ENCODE measurements around the gene TREML1.
A peak's percentile ranks its signal among the peaks of the same experiment; 100 is the strongest.
"Not testable (repeated sequence)": the region's sequence is repeated elsewhere in the genome, so short reads cannot be mapped to it uniquely, and the experiment has no call there.

TREML1 gene

GRCh38 chr6:41153992-41154625 lies at the start of gene TREML1:
TSS of gene TREML1 (minus strand) at chr6:41154347. CDS start at chr6:41154288, 59 bp downstream.
- no peak for DNase-seq

GRCh38 chr6:41201764-41202173 lies 47.6 kb upstream of the TREML1 start:
- DNase-seq: no peak

- peak in 1 of 2 donors; percentile 25 for DNase-seq
Measured at GRCh38 chr6:41200901-41201763, 47.0 kb upstream of the TREML1 start, which contains the start of gene TREML2. TSS of gene TREML2 (minus strand) at chr6:41201149. CDS start at chr6:41201008, 141 bp downstream.

- DNase-seq: peak; percentile 36 to 40
Measured at GRCh38 chr6:41200296-41200900, 46.3 kb upstream of the TREML1 start.

GRCh38 chr6:41199552-41200246 lies 45.6 kb upstream of the TREML1 start:
- DNase-seq: no peak

GRCh38 chr6:41197234-41197633 lies 43.1 kb upstream of the TREML1 start:
- no peak for DNase-seq

- no peak for DNase-seq
Measured at GRCh38 chr6:41194386-41194785, 40.2 kb upstream of the TREML1 start.

GRCh38 chr6:41193884-41194283 lies 39.7 kb upstream of the TREML1 start:
- DNase-seq: no peak

GRCh38 chr6:41193171-41193734 lies 39.1 kb upstream of the TREML1 start:
- no peak for DNase-seq

- DNase-seq: peak; percentile 39 to 57
Measured at GRCh38 chr6:41191569-41191968, 37.4 kb upstream of the TREML1 start.

- DNase-seq: no peak
Measured at GRCh38 chr6:41190791-41191190, 36.6 kb upstream of the TREML1 start.

- no peak for DNase-seq
Measured at GRCh38 chr6:41189967-41190366, 35.8 kb upstream of the TREML1 start.

GRCh38 chr6:41189046-41189445 lies 34.9 kb upstream of the TREML1 start:
- not testable (repeated sequence) for DNase-seq

- DNase-seq: no peak
Measured at GRCh38 chr6:41187924-41188886, 34.1 kb upstream of the TREML1 start.

GRCh38 chr6:41186031-41186562 lies 31.9 kb upstream of the TREML1 start:
- no peak for DNase-seq

GRCh38 chr6:41184761-41185160 lies 30.6 kb upstream of the TREML1 start:
- no peak for DNase-seq

- DNase-seq: no peak
Measured at GRCh38 chr6:41182069-41183034, 28.2 kb upstream of the TREML1 start.

GRCh38 chr6:41181566-41181965 lies 27.4 kb upstream of the TREML1 start:
- no peak for DNase-seq

GRCh38 chr6:41179163-41179562 lies 25.0 kb upstream of the TREML1 start:
- no peak for DNase-seq

- no peak for DNase-seq
Measured at GRCh38 chr6:41177695-41178094, 23.5 kb upstream of the TREML1 start.
